Smooth muscle cell (in vitro differentiated cells): ENCODE data around the gene COPZ2. TPM values are rescaled to one million over a fixed set of nuclear protein-coding genes. Genes with fewer than 3 reads are reported as not detected.
A peak's percentile ranks its signal among the peaks of the same experiment; 100 is the strongest.

Experiments
- DNase-seq: peaks from one replicate; lab custom pipeline; 2025; ENCODE audit not compliant: unreplicated experiment; lab: John Stamatoyannopoulos, UW
- H2AFZ ChIP-seq: fragments of 200-600 bp; sonication (generic); 2 replicates; pipeline ENCODE4 v1.6.0; 2016; ENCODE audit warnings: antibody characterized with exemption, low read depth, mild to moderate bottlenecking
- H3F3A ChIP-seq: fragments of 200-600 bp; sonication (generic); 2 replicates; pipeline ENCODE4 v1.6.0; 2017; ENCODE audit warnings: antibody characterized with exemption, low read depth
- H3K27ac ChIP-seq: fragments of 200-600 bp; sonication (generic); 2 replicates; pipeline ENCODE4 v1.5.1; 2016; ENCODE audit warnings: low read depth, mild to moderate bottlenecking
- H3K27me3 ChIP-seq: fragments of 200-600 bp; sonication (generic); 2 replicates; pipeline ENCODE4 v1.6.1; 2016; ENCODE audit warnings: low read depth, mild to moderate bottlenecking
- H3K36me3 ChIP-seq: fragments of 200-600 bp; sonication (generic); 2 replicates; pipeline ENCODE4 v1.5.1; 2016; ENCODE audit warnings: low read depth
- H3K4me1 ChIP-seq: fragments of 200-600 bp; sonication (generic); 2 replicates; pipeline ENCODE4 v1.5.1; 2016; ENCODE audit warnings: low read depth
- H3K4me2 ChIP-seq: fragments of 200-600 bp; sonication (generic); 2 replicates; pipeline ENCODE4 v1.6.0; 2016; ENCODE audit warnings: mild to moderate bottlenecking
- H3K4me3 ChIP-seq: fragments of 200-600 bp; sonication (generic); 2 replicates; pipeline ENCODE4 v1.5.1; 2016; ENCODE audit warnings: mild to moderate bottlenecking
- H3K79me2 ChIP-seq: fragments of 200-600 bp; sonication (generic); 2 replicates; pipeline ENCODE4 v1.6.0; 2016; ENCODE audit warnings: low read depth, mild to moderate bottlenecking
- H3K9ac ChIP-seq: fragments of 200-600 bp; sonication (generic); 2 replicates; pipeline ENCODE4 v1.6.0; 2016; ENCODE audit warnings: low read depth
- H3K9me3 ChIP-seq: fragments of 200-600 bp; sonication (generic); replicated peaks from 2 replicates; pipeline ENCODE4 v1.5.1; 2016; ENCODE audit warnings: low read depth
- H4K20me1 ChIP-seq: fragments of 200-600 bp; sonication (generic); 2 replicates; pipeline ENCODE4 v1.6.0; 2016; ENCODE audit warnings: low read depth
- WGBS: methylation state at CpG from one replicate; pipeline ENCODE4 v1.1.7; 2016; ENCODE audit warnings: low lambda C conversion rate; 5-methylcytosine and 5-hydroxymethylcytosine counted together
- polyA plus RNA-seq: library from polyadenylated mRNA; unstranded; fragments of >200 nt; fragmentation: Nextera tagmentation; extraction: Ambion mirVana; gene quantifications from 2 replicates; pipeline ENCODE4 v1.2.1, GENCODE V29; 2016
- total RNA-seq: library from RNA; depleted of rRNA; stranded (reverse); fragments of >200 nt; gene quantifications from 2 replicates; pipeline ENCODE4 v1.2.3, GENCODE V29; 2014
- TF ChIP-seq, protein P1 (sequence below): fragments of 200-600 bp; sonication (generic); IDR thresholded peaks from 2 replicates; pipeline ENCODE4 v1.5.1; 2017; ENCODE audit warnings: borderline replicate concordance, mild to moderate bottlenecking, antibody characterized with exemption; ENCODE audit not compliant: insufficient read depth, poor library complexity, severe bottlenecking

The COPZ2 gene
- total and polyA plus RNA-seq, 2 experiments from 2014 or later = 70.6 to 257 TPM

DNA sequence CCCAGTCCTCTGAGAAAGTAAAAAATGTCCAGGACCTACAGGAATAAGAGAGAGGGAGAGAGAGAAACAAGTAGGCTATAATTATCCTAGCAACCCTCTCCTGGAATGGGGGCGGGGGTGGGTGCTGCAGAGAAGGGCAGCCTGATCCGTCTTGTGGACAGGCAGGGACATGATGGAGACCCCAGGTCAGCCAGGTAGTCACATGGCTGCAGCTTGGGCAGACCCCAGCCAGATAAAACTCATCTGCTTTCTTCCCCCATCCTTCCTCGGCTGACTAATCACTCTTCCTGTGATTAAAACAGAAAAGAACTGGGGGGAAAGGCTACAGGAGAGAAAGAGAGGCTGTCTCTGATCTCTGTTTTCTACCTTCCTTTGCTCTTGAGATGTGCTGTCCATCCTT lies 32.6 kb downstream of the COPZ2 start:
- Histone ChIP-seq H3K79me2 (no peaks in the 10 kb centered on the region), H3K9ac (no peak overlapping the region), H4K20me1 (no peaks in the 10 kb centered on the region), H3K4me2 (peak overlapping the region; percentile 81), H3K27ac (peak overlapping the region; percentile 98), H3K4me1 (peaks cover 59% of the 10 kb centered on the region), H3K36me3 (no peaks in the 10 kb centered on the region), H3F3A (peaks cover 54% of the 10 kb centered on the region), H3K27me3 (no peaks in the 10 kb centered on the region), H2AFZ (no peak overlapping the region), H3K4me3 (no peak overlapping the region), H3K9me3 (no peaks in the 10 kb centered on the region)
- 9% methylated on average over 3 of the region's 3 CpGs for WGBS
- TF ChIP-seq, protein P1, sequence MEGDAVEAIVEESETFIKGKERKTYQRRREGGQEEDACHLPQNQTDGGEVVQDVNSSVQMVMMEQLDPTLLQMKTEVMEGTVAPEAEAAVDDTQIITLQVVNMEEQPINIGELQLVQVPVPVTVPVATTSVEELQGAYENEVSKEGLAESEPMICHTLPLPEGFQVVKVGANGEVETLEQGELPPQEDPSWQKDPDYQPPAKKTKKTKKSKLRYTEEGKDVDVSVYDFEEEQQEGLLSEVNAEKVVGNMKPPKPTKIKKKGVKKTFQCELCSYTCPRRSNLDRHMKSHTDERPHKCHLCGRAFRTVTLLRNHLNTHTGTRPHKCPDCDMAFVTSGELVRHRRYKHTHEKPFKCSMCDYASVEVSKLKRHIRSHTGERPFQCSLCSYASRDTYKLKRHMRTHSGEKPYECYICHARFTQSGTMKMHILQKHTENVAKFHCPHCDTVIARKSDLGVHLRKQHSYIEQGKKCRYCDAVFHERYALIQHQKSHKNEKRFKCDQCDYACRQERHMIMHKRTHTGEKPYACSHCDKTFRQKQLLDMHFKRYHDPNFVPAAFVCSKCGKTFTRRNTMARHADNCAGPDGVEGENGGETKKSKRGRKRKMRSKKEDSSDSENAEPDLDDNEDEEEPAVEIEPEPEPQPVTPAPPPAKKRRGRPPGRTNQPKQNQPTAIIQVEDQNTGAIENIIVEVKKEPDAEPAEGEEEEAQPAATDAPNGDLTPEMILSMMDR = no peak
- DNase-seq = no peak

DNA sequence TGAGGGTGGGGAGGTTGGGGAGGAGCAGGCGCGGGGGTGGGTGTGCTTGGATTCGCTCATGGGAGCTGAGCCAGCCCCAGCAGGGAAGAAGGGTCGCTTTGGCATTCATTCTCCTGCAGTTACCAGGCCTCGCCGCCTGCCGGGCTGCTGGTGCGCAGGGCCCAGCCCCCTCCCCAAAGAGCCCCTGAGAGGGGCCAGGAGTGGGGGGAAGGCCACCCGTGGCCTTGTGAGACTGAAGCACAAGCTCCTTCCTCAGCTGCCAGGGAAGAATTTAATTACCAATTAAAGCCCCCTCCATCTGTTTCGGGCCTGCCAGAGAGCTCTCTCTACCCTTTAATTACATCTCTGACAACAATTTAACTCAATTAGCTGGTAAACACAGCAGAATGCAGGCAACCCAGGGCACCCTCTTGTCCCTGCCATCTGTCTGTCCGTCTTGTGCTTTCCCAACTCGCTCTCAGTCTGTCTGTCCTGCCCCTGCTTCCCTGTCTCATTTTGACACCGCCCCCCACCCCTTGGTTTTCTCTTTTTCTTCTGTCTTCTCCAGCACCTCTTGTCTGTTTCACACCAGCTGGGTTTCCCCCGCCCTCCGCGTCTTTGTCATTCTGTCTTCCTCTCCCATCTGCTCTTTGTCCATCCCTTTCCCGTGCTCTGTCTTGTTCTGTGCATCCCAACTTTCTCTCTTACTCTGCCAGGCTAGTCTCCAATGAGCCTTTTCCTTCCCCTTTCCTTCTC lies 34.0 kb downstream of the COPZ2 start:
- no peaks in the 10 kb centered on the region for H3K27me3 ChIP-seq
- peak overlapping the region; percentile 81 for H3K4me2 ChIP-seq
- H3K79me2 ChIP-seq = no peaks in the 10 kb centered on the region
- TF ChIP-seq, protein P1 = no peak
- no peaks in the 10 kb centered on the region for H4K20me1 ChIP-seq
- peak overlapping the region; percentile 98 for H3K27ac ChIP-seq
- DNase-seq = peak; percentile 67
- H3K4me1 ChIP-seq = peaks cover 67% of the 10 kb centered on the region
- no peaks in the 10 kb centered on the region for H3K36me3 ChIP-seq
- H3F3A ChIP-seq = peaks cover 54% of the 10 kb centered on the region
- 19% methylated on average over 17 of the region's 17 CpGs for WGBS
- H3K9me3 ChIP-seq = no peaks in the 10 kb centered on the region
- H3K9ac ChIP-seq = peak overlapping the region; percentile 88
- peak overlapping the region; percentile 12 for H3K4me3 ChIP-seq
- peak overlapping the region; percentile 33 for H2AFZ ChIP-seq

DNA sequence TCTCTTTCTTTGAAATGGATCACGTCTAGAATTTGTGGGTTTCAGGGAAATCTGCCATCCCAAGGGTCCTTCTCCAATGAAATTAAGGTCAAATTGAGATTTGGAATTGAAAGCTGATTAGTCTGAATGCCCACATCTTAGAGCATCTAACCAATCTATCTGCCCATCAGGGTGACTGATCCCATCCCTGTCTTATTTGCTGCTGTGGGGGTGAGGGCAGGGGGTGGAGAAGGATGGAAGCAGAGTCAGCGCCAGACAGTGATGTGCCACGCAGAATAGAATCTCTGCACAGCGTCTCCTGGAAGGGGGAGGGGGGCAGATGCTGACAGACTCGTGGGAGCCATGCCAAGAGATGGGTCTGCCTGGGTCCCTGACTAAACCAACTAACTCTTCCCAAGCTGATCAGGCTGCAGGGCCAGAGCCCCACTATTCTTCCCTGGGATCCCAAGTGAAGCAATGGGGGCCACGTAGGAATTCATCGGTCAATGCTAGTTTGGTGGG lies 34.6 kb downstream of the COPZ2 start:
- TF ChIP-seq, protein P1 = no peak
- Histone ChIP-seq H3K9me3 (no peaks in the 10 kb centered on the region), H3K4me1 (peaks cover 67% of the 10 kb centered on the region), H3K79me2 (no peaks in the 10 kb centered on the region), H3K4me2 (peak overlapping the region; percentile 81), H3K27me3 (no peaks in the 10 kb centered on the region), H3K4me3 (peak overlapping the region; percentile 12), H4K20me1 (no peaks in the 10 kb centered on the region), H3F3A (peaks cover 54% of the 10 kb centered on the region), H2AFZ (peak overlapping the region; percentile 58), H3K27ac (peak overlapping the region; percentile 98), H3K36me3 (no peaks in the 10 kb centered on the region), H3K9ac (peak overlapping the region; percentile 88)
- DNase-seq = peak; percentile 67
- 6% methylated on average over 7 of the region's 7 CpGs for WGBS
